Measurements from ENCODE around the gene MYO3B.

The MYO3B gene

DNA sequence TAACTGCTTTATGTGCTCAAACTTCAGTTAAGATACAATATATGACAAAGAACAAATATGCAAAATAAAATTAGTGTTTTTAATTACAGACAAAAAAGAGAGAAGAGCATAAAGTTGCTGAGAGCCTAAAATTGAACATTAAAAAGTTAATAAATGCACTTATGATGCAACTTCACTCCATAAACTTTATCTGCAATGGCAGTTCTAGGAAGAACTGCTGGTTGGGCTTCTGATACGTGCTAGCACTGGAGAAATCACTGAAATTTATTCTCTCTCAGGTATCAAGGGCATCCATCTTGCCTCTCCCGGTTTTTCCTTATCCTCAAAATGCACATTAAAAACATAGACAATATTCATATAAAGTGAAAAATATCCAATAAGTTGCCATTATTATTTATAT is 35.7 kb downstream of the MYO3B start:
- H3F3A ChIP-seq (ENCODE audit: insufficient read depth): no peaks in the 10 kb centered on the region
- no peaks in the 10 kb centered on the region for H3K9me2 ChIP-seq (replicated peaks; ENCODE audit: insufficient read depth, low read length)
- H3K27ac ChIP-seq (ENCODE audit: low read depth, low read length): no peak overlapping the region
- no peaks in the 10 kb centered on the region for H3K27me3 ChIP-seq (ENCODE audit: low read length)
- no peak overlapping the region for H3K4me2 ChIP-seq (ENCODE audit: low read depth, low read length, poor library complexity, severe bottlenecking)
- H2AFZ ChIP-seq (ENCODE audit: low read depth, low read length, severe bottlenecking): no peak overlapping the region
- H3K36me3 ChIP-seq (ENCODE audit: low read length): no peaks in the 10 kb centered on the region
- TF ChIP-seq EZH2phosphoT487 (conservative IDR thresholded peaks at IDR 0.05; ENCODE audit: low read length): no peak
- TF ChIP-seq, protein P1, sequence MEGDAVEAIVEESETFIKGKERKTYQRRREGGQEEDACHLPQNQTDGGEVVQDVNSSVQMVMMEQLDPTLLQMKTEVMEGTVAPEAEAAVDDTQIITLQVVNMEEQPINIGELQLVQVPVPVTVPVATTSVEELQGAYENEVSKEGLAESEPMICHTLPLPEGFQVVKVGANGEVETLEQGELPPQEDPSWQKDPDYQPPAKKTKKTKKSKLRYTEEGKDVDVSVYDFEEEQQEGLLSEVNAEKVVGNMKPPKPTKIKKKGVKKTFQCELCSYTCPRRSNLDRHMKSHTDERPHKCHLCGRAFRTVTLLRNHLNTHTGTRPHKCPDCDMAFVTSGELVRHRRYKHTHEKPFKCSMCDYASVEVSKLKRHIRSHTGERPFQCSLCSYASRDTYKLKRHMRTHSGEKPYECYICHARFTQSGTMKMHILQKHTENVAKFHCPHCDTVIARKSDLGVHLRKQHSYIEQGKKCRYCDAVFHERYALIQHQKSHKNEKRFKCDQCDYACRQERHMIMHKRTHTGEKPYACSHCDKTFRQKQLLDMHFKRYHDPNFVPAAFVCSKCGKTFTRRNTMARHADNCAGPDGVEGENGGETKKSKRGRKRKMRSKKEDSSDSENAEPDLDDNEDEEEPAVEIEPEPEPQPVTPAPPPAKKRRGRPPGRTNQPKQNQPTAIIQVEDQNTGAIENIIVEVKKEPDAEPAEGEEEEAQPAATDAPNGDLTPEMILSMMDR (IDR thresholded peaks at IDR 0.05; ENCODE audit: insufficient read depth, low read length, poor library complexity, severe bottlenecking): no peak
- no peak overlapping the region for H3K9ac ChIP-seq (ENCODE audit: low read length)
- no peaks in the 10 kb centered on the region for H3K9me3 ChIP-seq (ENCODE audit: insufficient read depth, low read length)
- no peaks in the 10 kb centered on the region for H3K79me2 ChIP-seq (ENCODE audit: insufficient read depth, low read length)
- H4K20me1 ChIP-seq (ENCODE audit: low read depth, low read length): no peaks in the 10 kb centered on the region
- no peak overlapping the region for H3K4me3 ChIP-seq (ENCODE audit: insufficient read depth, low read length, poor library complexity, severe bottlenecking)

DNA sequence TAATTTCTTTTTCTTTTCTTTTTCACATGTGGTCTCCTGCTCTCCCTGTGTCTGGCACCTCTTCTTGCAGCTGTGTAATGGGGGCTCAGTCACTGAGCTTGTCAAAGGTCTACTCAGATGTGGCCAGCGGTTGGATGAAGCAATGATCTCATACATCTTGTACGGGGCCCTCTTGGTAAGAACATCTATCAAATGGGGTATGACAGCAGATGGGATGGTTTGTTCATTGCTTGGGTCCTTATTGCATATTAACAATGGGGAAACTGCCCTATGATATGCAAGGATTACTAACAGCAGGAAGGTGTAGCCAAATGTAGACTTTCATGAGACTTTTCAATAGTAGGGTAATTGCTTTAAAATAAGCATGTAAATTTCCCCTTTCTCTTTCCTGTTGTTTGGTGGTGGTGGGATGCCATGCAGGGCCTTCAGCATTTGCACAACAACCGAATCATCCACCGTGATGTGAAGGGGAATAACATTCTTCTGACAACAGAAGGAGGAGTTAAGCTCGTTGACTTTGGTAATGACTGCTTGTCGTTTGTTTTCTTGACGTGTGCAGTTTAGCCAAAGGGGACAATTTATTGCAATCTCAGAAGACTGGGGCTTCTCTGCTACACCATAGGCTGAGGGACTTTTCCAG is 36.5 kb downstream of the MYO3B start:
- Histone ChIP-seq H3K27ac (ENCODE audit: low read depth, low read length) (no peak overlapping the region), H3K9ac (ENCODE audit: low read length) (no peak overlapping the region), H2AFZ (ENCODE audit: low read depth, low read length, severe bottlenecking) (no peak overlapping the region), H3F3A (ENCODE audit: insufficient read depth) (no peaks in the 10 kb centered on the region), H3K4me2 (ENCODE audit: low read depth, low read length, poor library complexity, severe bottlenecking) (no peak overlapping the region), H4K20me1 (ENCODE audit: low read depth, low read length) (no peaks in the 10 kb centered on the region), H3K36me3 (ENCODE audit: low read length) (no peaks in the 10 kb centered on the region), H3K9me2 (replicated peaks; ENCODE audit: insufficient read depth, low read length) (no peaks in the 10 kb centered on the region), H3K27me3 (ENCODE audit: low read length) (no peaks in the 10 kb centered on the region), H3K79me2 (ENCODE audit: insufficient read depth, low read length) (no peaks in the 10 kb centered on the region), H3K4me3 (ENCODE audit: insufficient read depth, low read length, poor library complexity, severe bottlenecking) (no peak overlapping the region), H3K9me3 (ENCODE audit: insufficient read depth, low read length) (no peaks in the 10 kb centered on the region)
- TF ChIP-seq, protein P1 (IDR thresholded peaks at IDR 0.05; ENCODE audit: insufficient read depth, low read length, poor library complexity, severe bottlenecking): no peak
- no peak for TF ChIP-seq EZH2phosphoT487 (conservative IDR thresholded peaks at IDR 0.05; ENCODE audit: low read length)

DNA sequence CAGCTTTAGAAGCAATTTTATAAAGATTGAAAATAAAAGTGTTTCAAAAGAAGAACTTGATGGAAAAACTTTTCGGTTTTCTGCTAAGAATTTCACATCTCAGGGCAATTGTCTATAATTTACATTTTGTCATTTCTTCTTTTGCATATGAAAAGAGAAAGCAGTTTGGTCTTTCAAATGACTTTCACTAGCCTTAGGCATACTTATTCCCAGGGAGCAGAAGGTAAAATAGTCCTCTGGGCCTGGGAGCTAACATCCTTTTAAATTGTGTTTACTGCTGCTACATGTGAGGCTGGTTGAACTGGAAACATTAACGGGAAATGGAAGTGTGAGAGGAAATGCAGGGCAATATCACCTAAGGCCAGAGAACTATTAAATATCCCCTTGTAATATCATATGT is 37.1 kb downstream of the MYO3B start:
- no peaks in the 10 kb centered on the region for H3F3A ChIP-seq (ENCODE audit: insufficient read depth)
- H3K9ac ChIP-seq (ENCODE audit: low read length): no peak overlapping the region
- no peaks in the 10 kb centered on the region for H3K9me3 ChIP-seq (ENCODE audit: insufficient read depth, low read length)
- no peak for TF ChIP-seq EZH2phosphoT487 (conservative IDR thresholded peaks at IDR 0.05; ENCODE audit: low read length)
- TF ChIP-seq, protein P1 (IDR thresholded peaks at IDR 0.05; ENCODE audit: insufficient read depth, low read length, poor library complexity, severe bottlenecking): no peak
- no peak overlapping the region for H3K4me3 ChIP-seq (ENCODE audit: insufficient read depth, low read length, poor library complexity, severe bottlenecking)
- H3K27ac ChIP-seq (ENCODE audit: low read depth, low read length): no peak overlapping the region
- H3K36me3 ChIP-seq (ENCODE audit: low read length): no peaks in the 10 kb centered on the region
- H3K27me3 ChIP-seq (ENCODE audit: low read length): no peaks in the 10 kb centered on the region
- no peak overlapping the region for H3K4me2 ChIP-seq (ENCODE audit: low read depth, low read length, poor library complexity, severe bottlenecking)
- H3K9me2 ChIP-seq (replicated peaks; ENCODE audit: insufficient read depth, low read length): no peaks in the 10 kb centered on the region
- no peak overlapping the region for H2AFZ ChIP-seq (ENCODE audit: low read depth, low read length, severe bottlenecking)
- H4K20me1 ChIP-seq (ENCODE audit: low read depth, low read length): no peaks in the 10 kb centered on the region
- H3K79me2 ChIP-seq (ENCODE audit: insufficient read depth, low read length): no peaks in the 10 kb centered on the region

All from SU-DHL-6 (cell line).